GM10248 (cell line): Measurements from ENCODE around the gene VWA3B.

ENCODE experiments used
- CTCF ChIA-PET: fragments of 300-600 bp; sonication (Branson Sonifier 250); formaldehyde crosslinking; extraction: SDS; loops from one replicate; lab custom pipeline; 2021; ENCODE audit warnings: antibody characterized with exemption; lab: Yijun Ruan, JAX
- POLR2A ChIA-PET: fragments of 350-650 bp; sonication (Branson Sonifier 250); formaldehyde crosslinking; extraction: SDS; loops from one replicate; lab custom pipeline; 2020; ENCODE audit warnings: antibody characterized with exemption; lab: Yijun Ruan, JAX
- DNase-seq: peaks from one replicate; pipeline ENCODE4 v3.0.0; 2012; ENCODE audit errors: extremely low spot score
- CTCF ChIP-seq: IDR thresholded peaks from 2 replicates; pipeline ENCODE4 v1.5.1; 2012; ENCODE audit warnings: mild to moderate bottlenecking, low read depth; ENCODE audit errors: extremely low read depth, missing control alignments, control extremely low read depth

The VWA3B gene

GRCh38 chr2:98114643-98115330, 27.8 kb downstream of the VWA3B start:
- CTCF ChIA-PET, result interaction anchor here (0.7 to 1.7 kb wide), 8 partner anchors 10 to 308 kb away, joined by 3 to 5 read pairs (median 4); no protein-coding TSS in a partner anchor

GRCh38 chr2:98118161-98118560, 31.2 kb downstream of the VWA3B start:
- DNase-seq, result no peak
- TF ChIP-seq CTCF, result no peak
- ChIA-PET CTCF (interaction anchor here (1.3 to 2.0 kb wide), 3 partner anchors 9 to 377 kb away, joined by 3 to 5 read pairs (median 4); no protein-coding TSS in a partner anchor), POLR2A (no interaction called here)

More at GRCh38 chr2:98114643-98115330, 27.8 kb downstream of the VWA3B start:
- DNase-seq, result no peak
- POLR2A ChIA-PET, result no interaction called here
- TF ChIP-seq CTCF, result no peak

DNA sequence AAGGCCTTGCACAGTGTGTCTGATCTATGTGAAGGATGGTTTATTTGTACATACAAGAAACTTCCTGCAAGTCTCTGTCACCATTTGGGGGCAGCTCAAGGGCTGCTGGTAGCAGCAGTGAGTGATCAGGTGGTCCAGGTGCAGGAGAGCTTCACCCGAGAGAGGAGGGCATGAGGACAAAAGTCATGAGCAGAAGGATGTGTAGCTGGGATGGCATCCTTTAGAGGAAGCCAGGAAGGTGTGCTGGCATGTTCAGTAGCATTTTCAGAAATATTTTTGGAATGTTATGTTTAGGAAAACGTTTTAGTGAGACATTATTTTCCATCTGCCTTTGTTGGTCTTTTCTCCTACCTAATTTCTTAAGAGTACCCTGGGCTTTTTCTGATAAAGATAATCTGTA, 31.9 kb downstream of the VWA3B start:
- POLR2A ChIA-PET, result no interaction called here

DNA sequence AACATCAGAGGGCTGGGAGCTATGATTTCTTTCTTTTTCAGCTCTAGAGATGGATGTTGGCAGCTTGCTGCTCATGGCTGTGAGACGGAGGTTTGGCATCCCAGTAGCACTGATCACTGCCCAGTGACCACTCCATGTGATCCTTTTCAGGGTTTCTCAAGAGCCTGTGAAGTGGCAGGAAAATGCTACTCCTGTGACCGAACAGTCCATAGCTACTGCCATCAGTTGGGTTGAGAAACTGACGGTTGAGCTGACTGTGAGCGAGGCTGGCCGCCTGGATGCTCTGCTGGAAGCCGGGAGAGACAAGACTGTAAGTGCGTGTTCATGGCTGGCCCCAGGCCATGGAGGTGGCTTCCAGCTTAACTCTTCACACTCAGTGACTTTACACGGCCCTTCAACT, 34.2 kb downstream of the VWA3B start:
- ChIA-PET POLR2A (no interaction called here), CTCF (interaction anchor here (0.9 to 1.8 kb wide), 2 partner anchors 21 to 67 kb away, joined by 4 read pairs; no protein-coding TSS in a partner anchor)
- no peak for TF ChIP-seq CTCF
- DNase-seq, result no peak

More for the DNA sequence above, 31.9 kb downstream of the VWA3B start:
- DNase-seq, result no peak
- TF ChIP-seq CTCF, result no peak
- CTCF ChIA-PET, result interaction anchor here (1.3 kb wide), 2 partner anchors 8 to 378 kb away, joined by 3 to 4 read pairs; no protein-coding TSS in a partner anchor

- ChIA-PET POLR2A (interaction anchor here (0.6 kb wide), 1 partner anchor 401 kb away, joined by 3 read pairs; no protein-coding TSS in a partner anchor), CTCF (interaction anchor here (0.9 kb wide), 1 partner anchor 33 kb away, joined by 3 read pairs; no protein-coding TSS in a partner anchor)
- TF ChIP-seq CTCF, result no peak
- no peak for DNase-seq
Measured at GRCh38 chr2:98122524-98122923, 35.6 kb downstream of the VWA3B start.

DNA sequence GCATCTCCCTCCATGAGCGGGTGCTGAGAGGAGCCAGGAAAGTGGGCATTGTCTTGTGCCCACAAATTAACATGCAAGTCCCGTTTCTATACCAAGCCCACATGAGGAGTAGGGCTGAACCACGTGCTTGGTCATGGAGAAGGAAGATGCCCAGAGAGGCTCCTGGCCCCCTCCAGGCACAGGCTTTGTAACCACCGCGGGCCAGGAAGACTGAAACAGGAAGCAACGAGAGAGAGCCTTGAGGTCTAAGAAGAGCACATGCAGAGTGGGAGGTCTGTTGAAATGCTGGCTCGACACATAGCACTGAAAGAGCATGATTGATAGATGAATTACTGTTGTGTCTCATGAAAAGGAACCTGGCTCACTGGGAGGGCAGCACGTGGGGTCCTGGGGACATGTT, 36.3 kb downstream of the VWA3B start:
- CTCF ChIA-PET, result interaction anchor here (1.6 kb wide), 1 partner anchor 22 kb away, joined by 4 read pairs; no protein-coding TSS in a partner anchor
- TF ChIP-seq CTCF, result no peak
- POLR2A ChIA-PET, result no interaction called here
- DNase-seq, result peak; percentile 56
